ENCODE results near the gene CTSW.

The CTSW gene

DNA sequence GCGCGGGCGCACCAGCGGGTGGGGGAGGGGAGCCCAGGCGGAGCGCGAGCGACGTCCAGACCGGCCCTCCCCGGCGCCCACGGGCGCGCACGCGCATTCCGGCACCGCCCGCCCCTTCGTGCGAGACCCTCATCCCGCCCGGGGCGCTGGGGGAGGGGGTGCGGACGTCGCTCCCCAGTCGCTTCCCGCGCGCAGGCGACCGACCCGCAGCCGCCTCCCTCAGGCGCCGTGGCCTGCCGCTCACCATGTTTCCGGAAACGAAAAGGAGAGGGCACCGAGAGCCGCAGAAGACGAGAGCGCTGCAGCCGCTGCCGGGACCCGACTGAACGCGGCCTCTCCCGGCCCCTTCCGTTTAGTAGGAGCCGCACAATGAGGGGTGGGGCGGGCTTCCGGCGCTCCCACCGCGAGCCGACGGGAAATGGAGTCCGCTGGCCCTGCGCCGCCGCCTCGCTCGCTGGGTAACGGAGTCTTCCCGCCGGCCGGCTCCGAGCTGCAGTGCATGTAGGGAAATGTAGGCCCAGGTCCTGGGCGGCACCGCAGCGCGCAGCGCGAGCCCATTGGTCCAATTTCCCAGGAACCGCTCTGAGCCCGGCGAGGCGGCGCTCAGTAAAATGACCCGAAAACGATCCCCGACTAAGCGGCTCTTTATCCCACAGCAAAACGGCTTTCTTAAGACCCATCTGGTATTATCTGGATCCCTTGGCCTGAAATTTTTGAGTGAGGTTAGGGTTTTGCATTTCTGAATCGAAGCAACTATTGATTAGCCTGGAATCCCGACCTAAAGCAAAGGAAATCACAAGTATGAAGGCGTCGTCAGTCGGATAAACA lies 21.6 kb upstream of the CTSW start, which contains the start of gene CFL1:
CFL1 (minus strand) TSS at position 328 of the 828 bp plus-strand sequence; CDS start at position 247, 81 bp downstream.
- ATAC-seq: peak; percentile 72
- TF ChIP-seq ZFP30 (CRISPR knock-in tag; IDR thresholded peaks at IDR 0.05) (no peak), SNAI2 (CRISPR knock-in tag; IDR thresholded peaks at IDR 0.05) (no peak), OSR1 (CRISPR knock-in tag; IDR thresholded peaks at IDR 0.05) (no peak), ZNF70 (CRISPR knock-in tag; IDR thresholded peaks at IDR 0.05) (peak; percentile 65; the same call in 1 of the 2 replicates), ZC3H10 (CRISPR knock-in tag; IDR thresholded peaks at IDR 0.05) (no peak), ZFP3 (CRISPR knock-in tag; IDR thresholded peaks at IDR 0.05) (no peak), TOX (CRISPR knock-in tag; IDR thresholded peaks at IDR 0.05; ENCODE audit: borderline replicate concordance) (no peak), RARB (CRISPR knock-in tag; IDR thresholded peaks at IDR 0.05) (no peak), ZNF8 (CRISPR knock-in tag; IDR thresholded peaks at IDR 0.05) (no peak), ARNTL (CRISPR knock-in tag; IDR thresholded peaks at IDR 0.05; ENCODE audit: borderline replicate concordance, low read depth) (no peak), ISL1 (CRISPR knock-in tag; IDR thresholded peaks at IDR 0.05) (no peak), BACH2 (CRISPR knock-in tag; IDR thresholded peaks at IDR 0.05; ENCODE audit: borderline replicate concordance) (no peak), ESRRG (CRISPR knock-in tag; IDR thresholded peaks at IDR 0.05) (0 out of 2 replicates have a peak, but pooled peaks have one; percentile 43), GLIS3 (CRISPR knock-in tag; IDR thresholded peaks at IDR 0.05) (no peak)
- TF ChIP-seq, protein P1, sequence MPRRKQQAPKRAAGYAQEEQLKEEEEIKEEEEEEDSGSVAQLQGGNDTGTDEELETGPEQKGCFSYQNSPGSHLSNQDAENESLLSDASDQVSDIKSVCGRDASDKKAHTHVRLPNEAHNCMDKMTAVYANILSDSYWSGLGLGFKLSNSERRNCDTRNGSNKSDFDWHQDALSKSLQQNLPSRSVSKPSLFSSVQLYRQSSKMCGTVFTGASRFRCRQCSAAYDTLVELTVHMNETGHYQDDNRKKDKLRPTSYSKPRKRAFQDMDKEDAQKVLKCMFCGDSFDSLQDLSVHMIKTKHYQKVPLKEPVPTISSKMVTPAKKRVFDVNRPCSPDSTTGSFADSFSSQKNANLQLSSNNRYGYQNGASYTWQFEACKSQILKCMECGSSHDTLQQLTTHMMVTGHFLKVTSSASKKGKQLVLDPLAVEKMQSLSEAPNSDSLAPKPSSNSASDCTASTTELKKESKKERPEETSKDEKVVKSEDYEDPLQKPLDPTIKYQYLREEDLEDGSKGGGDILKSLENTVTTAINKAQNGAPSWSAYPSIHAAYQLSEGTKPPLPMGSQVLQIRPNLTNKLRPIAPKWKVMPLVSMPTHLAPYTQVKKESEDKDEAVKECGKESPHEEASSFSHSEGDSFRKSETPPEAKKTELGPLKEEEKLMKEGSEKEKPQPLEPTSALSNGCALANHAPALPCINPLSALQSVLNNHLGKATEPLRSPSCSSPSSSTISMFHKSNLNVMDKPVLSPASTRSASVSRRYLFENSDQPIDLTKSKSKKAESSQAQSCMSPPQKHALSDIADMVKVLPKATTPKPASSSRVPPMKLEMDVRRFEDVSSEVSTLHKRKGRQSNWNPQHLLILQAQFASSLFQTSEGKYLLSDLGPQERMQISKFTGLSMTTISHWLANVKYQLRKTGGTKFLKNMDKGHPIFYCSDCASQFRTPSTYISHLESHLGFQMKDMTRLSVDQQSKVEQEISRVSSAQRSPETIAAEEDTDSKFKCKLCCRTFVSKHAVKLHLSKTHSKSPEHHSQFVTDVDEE (CRISPR knock-in tag; IDR thresholded peaks at IDR 0.05): no peak
- TF ChIP-seq, protein P2, sequence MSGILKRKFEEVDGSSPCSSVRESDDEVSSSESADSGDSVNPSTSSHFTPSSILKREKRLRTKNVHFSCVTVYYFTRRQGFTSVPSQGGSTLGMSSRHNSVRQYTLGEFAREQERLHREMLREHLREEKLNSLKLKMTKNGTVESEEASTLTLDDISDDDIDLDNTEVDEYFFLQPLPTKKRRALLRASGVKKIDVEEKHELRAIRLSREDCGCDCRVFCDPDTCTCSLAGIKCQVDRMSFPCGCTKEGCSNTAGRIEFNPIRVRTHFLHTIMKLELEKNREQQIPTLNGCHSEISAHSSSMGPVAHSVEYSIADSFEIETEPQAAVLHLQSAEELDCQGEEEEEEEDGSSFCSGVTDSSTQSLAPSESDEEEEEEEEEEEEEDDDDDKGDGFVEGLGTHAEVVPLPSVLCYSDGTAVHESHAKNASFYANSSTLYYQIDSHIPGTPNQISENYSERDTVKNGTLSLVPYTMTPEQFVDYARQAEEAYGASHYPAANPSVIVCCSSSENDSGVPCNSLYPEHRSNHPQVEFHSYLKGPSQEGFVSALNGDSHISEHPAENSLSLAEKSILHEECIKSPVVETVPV (CRISPR knock-in tag; IDR thresholded peaks at IDR 0.05): no peak

DNA sequence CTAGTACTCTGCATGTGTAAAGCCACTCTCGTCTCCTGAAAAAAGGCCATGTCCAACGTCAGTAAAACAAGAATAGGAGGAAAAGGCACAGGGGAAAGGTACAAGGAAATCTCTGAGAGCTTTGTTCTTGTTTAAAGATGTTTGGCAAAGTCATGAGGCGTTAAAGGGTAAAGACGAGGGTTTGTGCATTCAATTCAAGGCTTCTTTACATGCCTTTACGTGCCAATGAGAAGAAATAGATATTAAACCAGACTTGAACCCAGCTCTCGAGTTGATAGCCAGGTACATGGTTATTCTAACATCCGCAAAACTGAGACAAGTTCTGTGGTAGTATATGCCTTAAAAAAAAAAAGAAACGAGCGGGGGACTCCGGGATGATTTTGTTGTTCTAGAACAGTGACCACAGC lies 21.0 kb upstream of the CTSW start:
- ATAC-seq: no peak

More for the DNA sequence above, 21.0 kb upstream of the CTSW start:
- TF ChIP-seq, protein P1 (CRISPR knock-in tag; IDR thresholded peaks at IDR 0.05): no peak
- no peak for TF ChIP-seq BACH2 (CRISPR knock-in tag; IDR thresholded peaks at IDR 0.05; ENCODE audit: borderline replicate concordance)
- TF ChIP-seq, protein P3, sequence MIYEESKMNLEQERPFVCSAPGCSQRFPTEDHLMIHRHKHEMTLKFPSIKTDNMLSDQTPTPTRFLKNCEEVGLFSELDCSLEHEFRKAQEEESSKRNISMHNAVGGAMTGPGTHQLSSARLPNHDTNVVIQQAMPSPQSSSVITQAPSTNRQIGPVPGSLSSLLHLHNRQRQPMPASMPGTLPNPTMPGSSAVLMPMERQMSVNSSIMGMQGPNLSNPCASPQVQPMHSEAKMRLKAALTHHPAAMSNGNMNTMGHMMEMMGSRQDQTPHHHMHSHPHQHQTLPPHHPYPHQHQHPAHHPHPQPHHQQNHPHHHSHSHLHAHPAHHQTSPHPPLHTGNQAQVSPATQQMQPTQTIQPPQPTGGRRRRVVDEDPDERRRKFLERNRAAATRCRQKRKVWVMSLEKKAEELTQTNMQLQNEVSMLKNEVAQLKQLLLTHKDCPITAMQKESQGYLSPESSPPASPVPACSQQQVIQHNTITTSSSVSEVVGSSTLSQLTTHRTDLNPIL (CRISPR knock-in tag; IDR thresholded peaks at IDR 0.05; ENCODE audit: low read depth): no peak
- no peak for TF ChIP-seq GLIS3 (CRISPR knock-in tag; IDR thresholded peaks at IDR 0.05)
- no peak for TF ChIP-seq ZC3H10 (CRISPR knock-in tag; IDR thresholded peaks at IDR 0.05)
- TF ChIP-seq TCF4 (CRISPR knock-in tag; IDR thresholded peaks at IDR 0.05; ENCODE audit: borderline replicate concordance): no peak

All from SK-N-SH treated with all-trans-retinoic acid at 6 μM for 48 hours (cell line).